Activated naive CD4-positive, alpha-beta T cell treated with Interleukin-2 at 50 U/mL for 16 hours (primary cell): ENCODE data around the gene ATL3.
"Not testable (repeated sequence)": the region's sequence is repeated elsewhere in the genome, so short reads cannot be mapped to it uniquely, and the experiment has no call there.

ENCODE experiments used
- DNase-seq: peaks from one replicate; pipeline ENCODE4 v3.0.0-alpha.2; 2020

The ATL3 gene

GRCh38 chr11:63581224-63581623, 90.0 kb downstream of the ATL3 start:
- not testable (repeated sequence) for DNase-seq

- not testable (repeated sequence) for DNase-seq
Measured at GRCh38 chr11:63578882-63579281, 92.3 kb downstream of the ATL3 start.

GRCh38 chr11:63574856-63575602, 96.1 kb downstream of the ATL3 start:
- no peak for DNase-seq
